Left lung (tissue), 10 donors: Measurements from ENCODE around the gene CACNA2D3. TPM values are rescaled to one million over a fixed set of nuclear protein-coding genes. Genes with fewer than 3 reads are reported as not detected.
"Not testable (repeated sequence)": the region's sequence is repeated elsewhere in the genome, so short reads cannot be mapped to it uniquely, and the experiment has no call there.

Experiments
- ATAC-seq: fragments of 200-7000 bp; cut with Tn5 transposase; one replicate; pipeline ENCODE4 v1.9.1; 2020; ENCODE audit warnings: moderate library complexity
- DNase-seq, 4 donors: peaks; one replicate each; pipeline ENCODE4 v3.0.0-alpha.2; 2013 to 2020
- H3K27ac ChIP-seq, 2 donors: fragments of 200-600 bp; sonication (generic) in 1 of 2; one replicate each; pipeline versions ENCODE4 v1.5.0 to v1.8.0; 2020 to 2021
- H3K27me3 ChIP-seq, 2 donors: fragments of 200-600 bp; sonication (generic) in 1 of 2; one replicate each; pipeline versions ENCODE4 v1.5.0 to v1.8.0; 2020 to 2021
- H3K36me3 ChIP-seq, 2 donors: fragments of 200-600 bp; sonication (generic) in 1 of 2; one replicate each; pipeline versions ENCODE4 v1.5.0 to v1.8.0; 2020 to 2021
- H3K4me1 ChIP-seq, 2 donors: fragments of 200-600 bp; one replicate each; pipeline ENCODE4 v1.8.0; 2021
- H3K4me3 ChIP-seq, 2 donors: fragments of 200-600 bp; sonication (generic) in 1 of 2; one replicate each; pipeline versions ENCODE4 v1.5.0 to v1.8.0; 2020 to 2021; ENCODE audit warnings: mild to moderate bottlenecking in 1 of 2
- H3K9me3 ChIP-seq, 2 donors: fragments of 200-600 bp; sonication (generic) in 1 of 2; one replicate each; pipeline versions ENCODE4 v1.5.0 to v1.8.0; 2020 to 2021
- intact Hi-C, 2 donors: fragments of 100-400 bp; cut with DNase I; formaldehyde crosslinking; loops; one replicate each; pipeline versions ENCODE4 v1.11.2 to v1.14.2; 2022
- polyA plus RNA-seq, 6 donors: library from polyadenylated mRNA; unstranded; fragments of 120-200 nt; gene quantifications; one replicate each; pipeline ENCODE4 v1.2.1, GENCODE V29; 2013; ENCODE audit not compliant: insufficient read length in 6 of 6
- total RNA-seq, 2 donors: library from RNA; stranded (reverse); fragmentation: NEBNext Ultra II Directional; extraction: Animal tissue kit (Norgen Biotek cat#: 25700); gene quantifications; one replicate each; pipeline ENCODE4 v1.2.1, GENCODE V29; 2021
- TF ChIP-seq, protein P1 (sequence below), 2 donors: fragments of 200-600 bp; sonication (generic) in 1 of 2; IDR thresholded peaks; one replicate each; pipeline versions ENCODE4 v1.5.0 to v1.8.0; 2021; ENCODE audit warnings: antibody characterized with exemption in 2 of 2
- donor health status: DM: no; HTN: yes; CAD: no.
- donor health status: DM: no; HTN: no; CAD: no.

CACNA2D3 gene
- total and polyA plus RNA-seq, 8 donors: 1.1 to 2.7 (median 1.5) TPM

DNA sequence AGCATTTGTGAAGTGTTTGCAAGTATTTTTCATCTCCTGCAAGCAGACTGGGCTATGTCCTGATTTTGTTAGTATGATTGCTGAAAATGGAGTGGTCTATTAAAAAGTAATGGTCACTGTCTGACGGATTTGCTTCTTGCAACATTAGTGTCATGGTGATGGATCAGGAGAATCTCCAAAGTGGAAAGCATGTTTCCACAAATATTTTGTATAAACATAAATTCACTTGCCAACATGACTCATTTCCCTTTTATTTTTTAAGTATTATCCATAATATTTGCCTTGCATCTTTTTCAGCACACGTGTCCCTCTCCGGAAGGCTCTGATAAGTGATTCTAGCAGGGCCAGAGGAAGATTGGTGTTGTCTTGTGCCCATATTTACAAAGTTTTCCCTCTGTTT lies 27.4 kb upstream of the CACNA2D3 start:
- H3K4me3 ChIP-seq: no peak overlapping the region

DNA sequence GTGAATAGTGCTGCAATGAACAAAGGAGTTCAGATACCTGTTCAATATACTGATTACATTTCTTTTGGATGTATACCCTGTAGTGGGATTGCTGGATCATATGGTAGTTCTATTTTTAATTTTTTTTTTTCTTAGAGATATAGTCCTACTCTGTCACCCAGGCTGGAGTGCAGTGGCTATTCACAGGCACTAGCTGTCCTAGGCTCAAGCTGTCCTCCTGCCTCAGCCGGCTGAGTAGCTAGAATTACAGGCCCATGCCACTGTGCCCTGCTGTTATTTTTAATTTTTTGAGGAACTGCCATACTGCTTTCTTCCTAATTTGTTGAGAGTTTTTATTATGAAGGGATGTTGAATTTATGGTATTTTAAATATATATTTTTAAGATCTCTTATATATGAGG lies 23.0 kb upstream of the CACNA2D3 start:
- no peak for ATAC-seq
- intact Hi-C loops: no loop called here

More for the DNA sequence above, 27.4 kb upstream of the CACNA2D3 start:
- no peak for ATAC-seq
- TF ChIP-seq, protein P1, sequence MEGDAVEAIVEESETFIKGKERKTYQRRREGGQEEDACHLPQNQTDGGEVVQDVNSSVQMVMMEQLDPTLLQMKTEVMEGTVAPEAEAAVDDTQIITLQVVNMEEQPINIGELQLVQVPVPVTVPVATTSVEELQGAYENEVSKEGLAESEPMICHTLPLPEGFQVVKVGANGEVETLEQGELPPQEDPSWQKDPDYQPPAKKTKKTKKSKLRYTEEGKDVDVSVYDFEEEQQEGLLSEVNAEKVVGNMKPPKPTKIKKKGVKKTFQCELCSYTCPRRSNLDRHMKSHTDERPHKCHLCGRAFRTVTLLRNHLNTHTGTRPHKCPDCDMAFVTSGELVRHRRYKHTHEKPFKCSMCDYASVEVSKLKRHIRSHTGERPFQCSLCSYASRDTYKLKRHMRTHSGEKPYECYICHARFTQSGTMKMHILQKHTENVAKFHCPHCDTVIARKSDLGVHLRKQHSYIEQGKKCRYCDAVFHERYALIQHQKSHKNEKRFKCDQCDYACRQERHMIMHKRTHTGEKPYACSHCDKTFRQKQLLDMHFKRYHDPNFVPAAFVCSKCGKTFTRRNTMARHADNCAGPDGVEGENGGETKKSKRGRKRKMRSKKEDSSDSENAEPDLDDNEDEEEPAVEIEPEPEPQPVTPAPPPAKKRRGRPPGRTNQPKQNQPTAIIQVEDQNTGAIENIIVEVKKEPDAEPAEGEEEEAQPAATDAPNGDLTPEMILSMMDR (IDR thresholded peaks at IDR 0.05): no peak
- no peaks in the 10 kb centered on the region for H3K36me3 ChIP-seq
- intact Hi-C loops: no loop called here
- H3K27ac ChIP-seq: no peak overlapping the region
- no peaks in the 10 kb centered on the region for H3K27me3 ChIP-seq
- H3K9me3 ChIP-seq: no peaks in the 10 kb centered on the region
- no peak for DNase-seq
- H3K4me1 ChIP-seq: no peaks in the 10 kb centered on the region

DNA sequence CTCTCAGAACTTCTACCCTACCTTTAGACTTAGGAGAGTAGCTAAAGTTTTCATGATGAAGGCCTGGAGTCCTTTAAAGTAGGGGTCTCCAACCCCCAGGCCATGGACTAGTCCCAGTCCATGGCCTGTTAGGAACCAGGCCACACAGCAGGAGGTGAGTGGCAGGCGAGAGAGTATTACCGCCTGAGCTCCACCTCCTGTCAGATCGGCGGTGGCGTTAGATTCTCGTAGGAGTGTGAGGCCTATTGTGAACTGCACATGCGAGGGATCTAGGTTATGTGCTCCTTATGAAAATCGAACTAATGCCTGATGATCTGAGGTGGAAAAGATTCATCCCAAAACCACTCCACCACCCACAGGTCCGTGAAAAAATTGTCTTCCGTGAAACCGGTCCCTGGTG lies 18.3 kb upstream of the CACNA2D3 start:
- DNase-seq (no peak), ATAC-seq (no peak)
- intact Hi-C loops: no loop called here
- H3K9me3 ChIP-seq: peaks cover 0 to 8% of the 10 kb centered on the region in 2 donors
- no peak overlapping the region for H3K4me3 ChIP-seq
- TF ChIP-seq, protein P1 (IDR thresholded peaks at IDR 0.05): no peak
- H3K36me3 ChIP-seq: no peaks in the 10 kb centered on the region
- no peaks in the 10 kb centered on the region for H3K4me1 ChIP-seq
- H3K27ac ChIP-seq: no peak overlapping the region
- no peaks in the 10 kb centered on the region for H3K27me3 ChIP-seq

More for the DNA sequence above, 23.0 kb upstream of the CACNA2D3 start:
- H3K27ac ChIP-seq: no peak overlapping the region
- no peaks in the 10 kb centered on the region for H3K4me1 ChIP-seq
- no peaks in the 10 kb centered on the region for H3K9me3 ChIP-seq
- H3K36me3 ChIP-seq: no peaks in the 10 kb centered on the region
- DNase-seq: no peak
- no peaks in the 10 kb centered on the region for H3K27me3 ChIP-seq
- TF ChIP-seq, protein P1 (IDR thresholded peaks at IDR 0.05): no peak
- H3K4me3 ChIP-seq: no peak overlapping the region

DNA sequence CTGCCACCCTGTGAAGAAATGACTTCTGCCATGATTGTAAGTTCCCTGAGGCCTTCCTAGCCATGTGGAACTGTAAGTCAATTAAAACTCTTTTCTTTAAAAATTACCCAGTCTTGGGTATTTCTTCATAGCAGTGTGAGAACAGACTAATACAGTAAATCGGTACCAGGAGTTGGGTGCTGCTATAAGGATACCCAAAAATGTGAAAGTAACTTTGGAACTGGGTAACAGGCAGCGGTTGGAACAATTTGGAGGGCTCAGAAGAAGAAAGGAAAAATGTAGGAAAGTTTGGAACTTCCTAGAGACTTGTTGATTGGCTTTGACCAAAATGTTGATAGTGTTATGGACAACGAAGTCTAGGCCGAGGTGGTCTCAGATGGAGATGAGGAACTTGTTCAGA lies 6.2 kb upstream of the CACNA2D3 start:
- H3K9me3 ChIP-seq, H3K4me1 ChIP-seq, DNase-seq, H3K36me3 ChIP-seq, H3K27ac ChIP-seq, ATAC-seq, H3K4me3 ChIP-seq, intact Hi-C loops: not testable (repeated sequence)
- peaks cover 19 to 51% of the 10 kb centered on the region in 2 donors for H3K27me3 ChIP-seq

DNA sequence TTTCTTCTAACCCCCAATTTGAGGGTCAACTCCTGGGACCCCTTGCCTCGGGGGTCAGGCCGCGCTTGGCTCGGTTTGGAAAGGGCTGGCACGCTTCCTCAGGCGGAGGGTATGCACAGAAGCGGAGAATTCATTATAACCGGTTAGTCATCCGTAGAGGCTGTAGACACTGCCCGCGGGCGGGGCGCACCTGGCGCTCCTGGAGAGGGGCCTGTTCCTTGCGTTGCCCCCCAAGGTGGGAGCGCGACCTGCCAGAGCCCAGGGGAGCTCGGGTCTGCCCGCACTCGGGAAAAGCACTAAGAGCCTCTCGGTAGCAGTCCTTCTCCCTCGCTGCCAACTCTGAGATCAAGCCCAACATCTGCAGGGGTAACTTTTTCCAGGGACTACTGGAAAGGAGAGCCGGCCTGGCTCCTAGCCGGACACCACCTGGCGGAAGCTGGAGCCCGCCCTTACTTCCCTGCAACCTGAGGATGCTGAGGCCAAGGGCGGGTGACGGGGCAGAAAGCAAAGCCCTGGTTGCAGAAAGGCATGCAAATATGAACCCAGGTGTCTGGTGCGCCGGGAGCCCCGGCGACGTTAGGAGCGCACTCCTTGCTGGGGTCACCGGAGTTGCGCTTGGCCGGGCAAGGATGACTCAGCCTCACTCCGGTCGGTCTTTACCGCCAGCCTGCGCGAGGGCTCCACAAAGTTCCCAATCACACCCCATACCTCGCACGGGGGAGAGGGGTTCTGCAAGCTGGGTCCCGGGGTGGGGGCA lies 1.5 kb upstream of the CACNA2D3 start:
- DNase-seq (peak in 1 of 4 donors; percentile 76), ATAC-seq (peak; percentile 47)
- Histone ChIP-seq H3K27me3 (peaks cover 45 to 91% of the 10 kb centered on the region in 2 donors), H3K4me1 (peaks cover 0 to 12% of the 10 kb centered on the region in 2 donors), H3K36me3 (no peaks in the 10 kb centered on the region), H3K27ac (no peak overlapping the region), H3K9me3 (no peaks in the 10 kb centered on the region), H3K4me3 (peak overlapping the region; percentile 34 to 43)
- intact Hi-C loops: no loop called here
- TF ChIP-seq, protein P1 (IDR thresholded peaks at IDR 0.05): no peak
